ENCODE measurements around the gene MYO1A. TPM values are rescaled to one million over a fixed set of nuclear protein-coding genes. Genes with fewer than 3 reads are reported as not detected.
A peak's percentile ranks its signal among the peaks of the same experiment; 100 is the strongest.

Gene MYO1A
- polyA plus RNA-seq, 1 donor (not counting 4 experiments of a cell fraction or from before 2014, with no cell fraction given) = 0.01 TPM

DNA sequence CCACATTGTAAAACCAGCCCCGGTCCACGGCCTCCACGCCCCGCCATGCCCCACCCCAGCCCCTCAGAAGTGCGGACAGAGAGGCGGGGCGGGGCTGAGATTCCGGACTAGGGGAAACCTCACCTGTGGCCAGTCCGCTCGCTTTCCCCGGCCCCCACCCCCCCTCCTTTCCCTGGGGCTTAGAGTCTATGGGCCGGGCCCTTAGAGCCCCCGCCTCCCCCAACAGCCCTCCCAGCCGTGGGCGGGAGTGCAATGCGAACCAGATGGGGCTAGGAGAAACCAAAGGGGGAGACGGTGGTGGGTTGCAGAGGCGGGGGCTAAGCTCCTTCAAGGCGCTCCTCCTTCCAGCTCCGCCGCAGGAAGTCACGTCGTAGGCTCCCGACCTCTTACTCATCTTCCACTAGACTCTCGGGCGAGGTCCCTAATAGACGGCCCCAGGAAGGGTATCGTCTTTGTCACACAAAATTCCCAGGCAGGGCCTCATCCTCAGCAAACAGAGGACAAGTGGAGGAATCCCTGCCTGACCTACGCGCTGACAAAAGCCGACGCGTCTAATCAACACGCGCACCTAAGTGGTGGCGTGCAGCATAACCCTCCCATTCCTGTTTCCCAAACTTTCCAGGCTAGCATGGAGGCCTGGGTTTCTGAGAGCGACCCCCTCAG lies 37.9 kb upstream of the MYO1A start:
- no peak for TF ChIP-seq EZH2 (IDR thresholded peaks at IDR 0.05; ENCODE audit: low read length)
- TF ChIP-seq, protein P1, sequence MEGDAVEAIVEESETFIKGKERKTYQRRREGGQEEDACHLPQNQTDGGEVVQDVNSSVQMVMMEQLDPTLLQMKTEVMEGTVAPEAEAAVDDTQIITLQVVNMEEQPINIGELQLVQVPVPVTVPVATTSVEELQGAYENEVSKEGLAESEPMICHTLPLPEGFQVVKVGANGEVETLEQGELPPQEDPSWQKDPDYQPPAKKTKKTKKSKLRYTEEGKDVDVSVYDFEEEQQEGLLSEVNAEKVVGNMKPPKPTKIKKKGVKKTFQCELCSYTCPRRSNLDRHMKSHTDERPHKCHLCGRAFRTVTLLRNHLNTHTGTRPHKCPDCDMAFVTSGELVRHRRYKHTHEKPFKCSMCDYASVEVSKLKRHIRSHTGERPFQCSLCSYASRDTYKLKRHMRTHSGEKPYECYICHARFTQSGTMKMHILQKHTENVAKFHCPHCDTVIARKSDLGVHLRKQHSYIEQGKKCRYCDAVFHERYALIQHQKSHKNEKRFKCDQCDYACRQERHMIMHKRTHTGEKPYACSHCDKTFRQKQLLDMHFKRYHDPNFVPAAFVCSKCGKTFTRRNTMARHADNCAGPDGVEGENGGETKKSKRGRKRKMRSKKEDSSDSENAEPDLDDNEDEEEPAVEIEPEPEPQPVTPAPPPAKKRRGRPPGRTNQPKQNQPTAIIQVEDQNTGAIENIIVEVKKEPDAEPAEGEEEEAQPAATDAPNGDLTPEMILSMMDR (optimal IDR thresholded peaks at IDR 0.05 in 1 of 3, IDR thresholded peaks at IDR 0.05 in 1 of 3, conservative IDR thresholded peaks at IDR 0.05 in 1 of 3; ENCODE audit: extremely low read depth in 1 of 3, insufficient read depth in 2 of 3, low read length in 3 of 3) = no peak
- Histone ChIP-seq H3K36me3 (ENCODE audit: control insufficient read depth in 2 of 2, extremely low read depth in 1 of 2, insufficient read depth in 2 of 2, low read length in 2 of 2) (peaks cover 5 to 9% of the 10 kb centered on the region in 2 experiments), H2AFZ (ENCODE audit: control insufficient read depth, low read length) (peak overlapping the region; percentile 49), H3K27me3 (ENCODE audit: control insufficient read depth, extremely low read depth, insufficient read depth, low read length) (no peaks in the 10 kb centered on the region), H4K20me1 (ENCODE audit: control insufficient read depth, extremely low read depth, insufficient read depth, low read length) (peaks cover 4% of the 10 kb centered on the region), H3K9me3 (ENCODE audit: control insufficient read depth, low read depth, low read length) (no peaks in the 10 kb centered on the region), H3K79me2 (ENCODE audit: control insufficient read depth, insufficient read depth, low read length) (peaks cover 18% of the 10 kb centered on the region), H3K4me1 (ENCODE audit: control insufficient read depth, extremely low read depth, insufficient read depth, low read length) (peaks cover 32% of the 10 kb centered on the region), H3K27ac (ENCODE audit: control insufficient read depth, insufficient read depth, low read length) (peak overlapping the region; percentile 90), H3K4me3 (ENCODE audit: control insufficient read depth in 2 of 3, extremely low read depth in 1 of 3, insufficient read depth in 2 of 3, low read depth in 1 of 3, low read length in 3 of 3) (peak overlapping the region; percentile 55 to 82 (median 72)), H3K4me2 (ENCODE audit: control insufficient read depth, extremely low read depth, insufficient read depth, low read depth, low read length) (peak overlapping the region; percentile 87), H3K9me1 (ENCODE audit: control insufficient read depth, extremely low read depth, insufficient read depth, low read length) (no peaks in the 10 kb centered on the region), H3K9ac (ENCODE audit: control insufficient read depth, extremely low read depth, insufficient read depth, low read length) (peak overlapping the region; percentile 90)
- FAIRE-seq = no peak
- dilution Hi-C loops (cut with MboI; ENCODE audit: extremely low pct_ligation_motif_present, low sequenced_read_pairs) = no loop called here
- DNase-seq (ENCODE audit: low read depth, low spot score) = no peak

DNA sequence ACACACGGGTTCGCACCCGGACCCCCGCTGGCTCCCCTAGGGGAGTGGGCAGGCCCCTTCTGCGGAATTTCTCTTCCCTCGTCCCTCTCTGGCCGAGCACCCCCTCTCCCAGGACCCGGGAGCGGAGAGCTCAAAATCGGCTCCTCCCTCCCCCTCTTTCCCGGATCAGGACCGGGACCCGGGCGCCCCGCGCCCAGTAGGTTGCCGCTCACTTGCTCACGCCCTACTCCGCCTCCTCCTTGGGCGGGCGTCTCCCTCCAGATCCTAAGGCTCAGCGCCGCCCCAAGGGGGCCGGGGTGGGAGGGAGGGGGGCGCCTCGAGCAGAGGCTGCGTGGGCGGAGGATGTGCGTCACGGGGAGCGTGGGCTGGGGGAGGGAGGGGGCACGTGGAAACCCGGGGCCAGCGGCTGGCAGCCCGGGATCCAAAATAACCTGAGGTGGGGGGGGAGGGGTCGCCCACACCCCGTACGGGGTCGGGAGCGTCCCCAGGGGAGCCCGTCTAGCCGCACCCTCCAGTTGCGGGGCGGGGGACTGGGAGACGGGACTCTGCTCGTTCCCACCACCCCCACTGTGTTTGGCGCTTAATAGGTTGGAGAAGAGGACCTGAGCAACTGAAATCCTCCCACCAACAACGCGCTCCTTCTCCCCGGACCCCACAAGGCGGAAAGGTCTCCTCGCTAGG lies 37.2 kb upstream of the MYO1A start:
- FAIRE-seq (no peak), DNase-seq (ENCODE audit: low read depth, low spot score) (no peak)
- no peaks in the 10 kb centered on the region for H3K9me3 ChIP-seq (ENCODE audit: control insufficient read depth, low read depth, low read length)
- H3K9me1 ChIP-seq (ENCODE audit: control insufficient read depth, extremely low read depth, insufficient read depth, low read length) = no peaks in the 10 kb centered on the region
- H4K20me1 ChIP-seq (ENCODE audit: control insufficient read depth, extremely low read depth, insufficient read depth, low read length) = peaks cover 4% of the 10 kb centered on the region
- peaks cover 0 to 2% of the 10 kb centered on the region in 2 experiments for H3K36me3 ChIP-seq (ENCODE audit: control insufficient read depth in 2 of 2, extremely low read depth in 1 of 2, insufficient read depth in 2 of 2, low read length in 2 of 2)
- H3K4me2 ChIP-seq (ENCODE audit: control insufficient read depth, extremely low read depth, insufficient read depth, low read depth, low read length) = peak overlapping the region; percentile 97
- H3K79me2 ChIP-seq (ENCODE audit: control insufficient read depth, insufficient read depth, low read length) = peaks cover 18% of the 10 kb centered on the region
- peak overlapping the region; percentile 39 for H2AFZ ChIP-seq (ENCODE audit: control insufficient read depth, low read length)
- H3K27me3 ChIP-seq (ENCODE audit: control insufficient read depth, extremely low read depth, insufficient read depth, low read length) = no peaks in the 10 kb centered on the region
- dilution Hi-C loops (cut with MboI; ENCODE audit: extremely low pct_ligation_motif_present, low sequenced_read_pairs) = no loop called here
- peak overlapping the region; percentile 91 for H3K9ac ChIP-seq (ENCODE audit: control insufficient read depth, extremely low read depth, insufficient read depth, low read length)
- TF ChIP-seq, protein P1 (optimal IDR thresholded peaks at IDR 0.05 in 1 of 3, IDR thresholded peaks at IDR 0.05 in 1 of 3, conservative IDR thresholded peaks at IDR 0.05 in 1 of 3; ENCODE audit: extremely low read depth in 1 of 3, insufficient read depth in 2 of 3, low read length in 3 of 3) = no peak
- TF ChIP-seq EZH2 (IDR thresholded peaks at IDR 0.05; ENCODE audit: low read length) = no peak
- peak overlapping the region; percentile 55 to 83 (median 82) for H3K4me3 ChIP-seq (ENCODE audit: control insufficient read depth in 2 of 3, extremely low read depth in 1 of 3, insufficient read depth in 2 of 3, low read depth in 1 of 3, low read length in 3 of 3)
- H3K4me1 ChIP-seq (ENCODE audit: control insufficient read depth, extremely low read depth, insufficient read depth, low read length) = peaks cover 32% of the 10 kb centered on the region
- H3K27ac ChIP-seq (ENCODE audit: control insufficient read depth, insufficient read depth, low read length) = peak overlapping the region; percentile 95
